Liver (tissue), 10 donors: ENCODE results near the gene BDKRB1. TPM values are rescaled to one million over a fixed set of nuclear protein-coding genes. Genes with fewer than 3 reads are reported as not detected.

Experiments
- DNase-seq: peaks from one replicate; pipeline ENCODE4 v3.0.0-alpha.2; 2017; ENCODE audit warnings: low spot score
- H3K27ac ChIP-seq, 2 donors: one replicate each; pipeline ENCODE4 v1.7.0; 2013; ENCODE audit warnings: inconsistent platforms in 2 of 2, low read length in 2 of 2, control low read depth in 1 of 2, low read depth in 1 of 2, mild to moderate bottlenecking in 1 of 2
- H3K27me3 ChIP-seq, 4 donors: one replicate each; pipeline versions ENCODE4 v1.6.1 to v1.7.0; 2013; ENCODE audit warnings: low read length in 3 of 4, inconsistent platforms in 1 of 4, mild to moderate bottlenecking in 1 of 4, moderate library complexity in 1 of 4; ENCODE audit not compliant: control insufficient read depth in 4 of 4, insufficient read depth in 4 of 4
- H3K36me3 ChIP-seq, 4 donors: one replicate each; pipeline versions ENCODE4 v1.6.1 to v1.7.0; 2013; ENCODE audit warnings: low read length in 3 of 4, mild to moderate bottlenecking in 3 of 4, low read depth in 1 of 4, moderate library complexity in 1 of 4; ENCODE audit not compliant: control insufficient read depth in 4 of 4, insufficient read depth in 3 of 4
- H3K4me1 ChIP-seq, 4 donors: one replicate each; pipeline versions ENCODE4 v1.6.1 to v1.7.0; 2013; ENCODE audit warnings: low read length in 3 of 4, mild to moderate bottlenecking in 3 of 4, moderate library complexity in 1 of 4; ENCODE audit not compliant: control insufficient read depth in 4 of 4, insufficient read depth in 4 of 4
- H3K4me3 ChIP-seq, 3 donors: one replicate each; pipeline versions ENCODE4 v1.6.1 to v1.7.0; 2013; ENCODE audit warnings: low read length in 3 of 3, control low read depth in 1 of 3, low read depth in 1 of 3, mild to moderate bottlenecking in 1 of 3
- H3K9ac ChIP-seq, 2 donors: one replicate each; pipeline ENCODE4 v1.7.0; 2013; ENCODE audit warnings: low read length in 2 of 2, mild to moderate bottlenecking in 2 of 2, moderate library complexity in 2 of 2, control low read depth in 1 of 2, low read depth in 1 of 2
- H3K9me3 ChIP-seq, 4 donors: one replicate each; pipeline versions ENCODE4 v1.6.1 to v1.7.0; 2013; ENCODE audit warnings: low read length in 3 of 4; ENCODE audit not compliant: control insufficient read depth in 4 of 4
- ATF3 ChIP-seq: IDR thresholded peaks from 2 replicates; pipeline ENCODE4 v1.6.1; 2016; ENCODE audit warnings: antibody characterized with exemption
- EGR1 ChIP-seq, 2 donors: IDR thresholded peaks; 2 replicates each; pipeline ENCODE4 v1.6.1; 2016 to 2018; ENCODE audit warnings: antibody characterized with exemption in 2 of 2, low read depth in 2 of 2
- FOXA1 ChIP-seq: IDR thresholded peaks from 2 replicates; pipeline ENCODE4 v1.6.1; 2016; ENCODE audit warnings: antibody characterized with exemption
- HNF4G ChIP-seq: IDR thresholded peaks from 2 replicates; pipeline ENCODE4 v1.6.1; 2016; ENCODE audit warnings: antibody characterized with exemption
- JUND ChIP-seq, 2 donors: IDR thresholded peaks; 2 replicates each; pipeline ENCODE4 v1.6.1; 2016; ENCODE audit warnings: antibody characterized with exemption in 2 of 2
- RAD21 ChIP-seq, 2 donors: IDR thresholded peaks; 2 replicates each; pipeline ENCODE4 v1.6.1; 2016; ENCODE audit warnings: antibody characterized with exemption in 2 of 2, mild to moderate bottlenecking in 2 of 2
- TAF1 ChIP-seq: conservative IDR thresholded peaks from 2 replicates; pipeline ENCODE4 v1.6.1; 2016; ENCODE audit warnings: antibody characterized with exemption, mild to moderate bottlenecking
- YY1 ChIP-seq: IDR thresholded peaks from 2 replicates; pipeline ENCODE4 v1.6.1; 2016; ENCODE audit warnings: antibody characterized with exemption, mild to moderate bottlenecking
- ZBTB33 ChIP-seq: IDR thresholded peaks from 2 replicates; pipeline ENCODE4 v1.6.1; 2016; ENCODE audit warnings: antibody characterized with exemption
- WGBS: extraction: QIAGEN DNeasy Blood & Tissue Kit; methylation state at CpG from one replicate; pipeline ENCODE4 v1.1.7; 2013; 5-methylcytosine and 5-hydroxymethylcytosine counted together
- polyA plus RNA-seq, 2 donors: library from polyadenylated mRNA; stranded (reverse) in 1 of 2; unstranded in 1 of 2; fragments of 200-250 nt in 1 of 2; fragments of >200 nt in 1 of 2; fragmentation: Nextera tagmentation in 1 of 2; extraction: Ambion mirVana in 1 of 2; gene quantifications; one replicate each; pipeline versions ENCODE4 v1.2.1 to v1.2.3, GENCODE V29; 2013 to 2015
- small RNA-seq: library from RNA; depleted of rRNA; stranded (forward); fragments of <200 nt; gene quantifications from one replicate; pipeline ENCODE3, GENCODE V24; 2014
- total RNA-seq, 2 donors: library from RNA; depleted of rRNA; stranded (reverse); fragments of >200 nt; gene quantifications; one replicate each; pipeline ENCODE4 v1.2.3, GENCODE V29; 2014
- donor health status: healthy.
- donor health status: healthy.
- donor health status: healthy.
- donor health status: healthy.
- donor health status: healthy.

Gene BDKRB1
- total and polyA plus RNA-seq, 4 donors: not detected

- Histone ChIP-seq H3K27me3 (no peaks in the 10 kb centered on the region), H3K27ac (peak overlapping the region; percentile 80 to 86), H3K9ac (no peak overlapping the region), H3K4me3 (no peak overlapping the region), H3K9me3 (no peaks in the 10 kb centered on the region), H3K4me1 (peaks cover 7 to 23% (median 17%) of the 10 kb centered on the region in 4 donors), H3K36me3 (peaks cover 1 to 25% (median 19%) of the 10 kb centered on the region in 4 donors)
- TF ChIP-seq RAD21 (IDR thresholded peaks at IDR 0.05): no peak
- no peak for TF ChIP-seq YY1
- no peak for DNase-seq
- WGBS: 69% methylated on average over 5 of the region's 5 CpGs
Observed at GRCh38 chr14:96309896-96310330, 53.9 kb downstream of the BDKRB1 start.

- H3K27me3 ChIP-seq: no peaks in the 10 kb centered on the region
- TF ChIP-seq TAF1 (no peak), EGR1 (IDR thresholded peaks at IDR 0.05; ENCODE audit: low read depth in 2 of 2) (no peak), JUND (IDR thresholded peaks at IDR 0.05) (no peak), HNF4G (no peak), YY1 (no peak), ATF3 (no peak), FOXA1 (no peak), ZBTB33 (no peak)
- peaks cover 7 to 23% (median 17%) of the 10 kb centered on the region in 4 donors for H3K4me1 ChIP-seq
- WGBS: 93% methylated on average over 6 of the region's 6 CpGs
- no peaks in the 10 kb centered on the region for H3K9me3 ChIP-seq
- no peak overlapping the region for H3K4me3 ChIP-seq
- no peak for DNase-seq
- H3K9ac ChIP-seq: no peak overlapping the region
- peaks cover 2 to 32% (median 24%) of the 10 kb centered on the region in 4 donors for H3K36me3 ChIP-seq
- peak overlapping the region in 1 of 2 donors; percentile 10 for H3K27ac ChIP-seq
Observed at GRCh38 chr14:96310906-96311305, 54.9 kb downstream of the BDKRB1 start.

Small RNA genes within 50 kb of the gene (small RNA-seq; reads per million reads assigned to genes)
- not detected for gene CKS1BP1

Other genes starting within 250 kb of the BDKRB1 start
- 1 to 10 TPM; 1.9 to 2.3 TPM for gene C14orf132, start 216.8 kb upstream of the BDKRB1 start, total RNA-seq
- 1 to 10 TPM; 1.8 to 3.0 TPM for gene C14orf132, start 216.8 kb upstream of the BDKRB1 start, polyA plus RNA-seq
- under 1 TPM; 0.19 to 0.25 TPM for gene BDKRB2, start 51.4 kb upstream of the BDKRB1 start, total RNA-seq
- gene BDKRB2, start 51.4 kb upstream of the BDKRB1 start, polyA plus RNA-seq: under 1 TPM; 0.10 to 0.15 TPM
- gene ATG2B, start 107.1 kb downstream of the BDKRB1 start, total RNA-seq: 10 to 100 TPM; 34.5 to 36.0 TPM
- 1 to 10 TPM; 4.7 to 6.5 TPM for gene ATG2B, start 107.1 kb downstream of the BDKRB1 start, polyA plus RNA-seq
- gene GSKIP, start 107.3 kb downstream of the BDKRB1 start, total RNA-seq: 10 to 100 TPM; 16.6 to 23.7 TPM
- gene GSKIP, start 107.3 kb downstream of the BDKRB1 start, polyA plus RNA-seq: 10 to 100 TPM; 10.9 to 12.1 TPM
- gene AK7, start 135.9 kb downstream of the BDKRB1 start, total RNA-seq: 1 to 10 TPM; 5.9 to 6.1 TPM
- gene AK7, start 135.9 kb downstream of the BDKRB1 start, polyA plus RNA-seq: 1 to 10 TPM in 1 of 2 donors, under 1 TPM in 1; 0.67 to 1.1 TPM
- gene PAPOLA, start 246.2 kb downstream of the BDKRB1 start, total RNA-seq: 100 to 1,000 TPM in 1 of 2 donors, 10 to 100 TPM in 1; 89.7 to 107 TPM
- gene PAPOLA, start 246.2 kb downstream of the BDKRB1 start, polyA plus RNA-seq: 10 to 100 TPM; 29.4 to 53.4 TPM